ENCODE results near the gene IGHMBP2.

IGHMBP2 gene

DNA sequence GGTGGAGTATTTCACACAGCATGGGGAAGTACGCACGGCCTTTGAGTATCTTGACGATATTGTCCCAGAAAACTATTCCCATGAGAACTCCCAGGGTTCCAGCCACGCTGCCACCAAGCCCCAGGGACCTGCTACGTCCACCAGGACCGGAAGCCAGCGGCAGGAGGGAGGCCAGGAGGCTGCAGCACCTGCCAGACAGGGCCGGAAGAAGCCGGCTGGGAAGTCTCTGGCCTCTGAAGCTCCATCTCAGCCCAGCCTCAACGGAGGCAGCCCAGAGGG lies 32.6 kb downstream of the IGHMBP2 start:
- no peak overlapping the region for H3K23ac ChIP-seq (ENCODE audit: low read length)
- no peaks in the 10 kb centered on the region for H3K27me3 ChIP-seq (ENCODE audit: insufficient read depth, low read length)

DNA sequence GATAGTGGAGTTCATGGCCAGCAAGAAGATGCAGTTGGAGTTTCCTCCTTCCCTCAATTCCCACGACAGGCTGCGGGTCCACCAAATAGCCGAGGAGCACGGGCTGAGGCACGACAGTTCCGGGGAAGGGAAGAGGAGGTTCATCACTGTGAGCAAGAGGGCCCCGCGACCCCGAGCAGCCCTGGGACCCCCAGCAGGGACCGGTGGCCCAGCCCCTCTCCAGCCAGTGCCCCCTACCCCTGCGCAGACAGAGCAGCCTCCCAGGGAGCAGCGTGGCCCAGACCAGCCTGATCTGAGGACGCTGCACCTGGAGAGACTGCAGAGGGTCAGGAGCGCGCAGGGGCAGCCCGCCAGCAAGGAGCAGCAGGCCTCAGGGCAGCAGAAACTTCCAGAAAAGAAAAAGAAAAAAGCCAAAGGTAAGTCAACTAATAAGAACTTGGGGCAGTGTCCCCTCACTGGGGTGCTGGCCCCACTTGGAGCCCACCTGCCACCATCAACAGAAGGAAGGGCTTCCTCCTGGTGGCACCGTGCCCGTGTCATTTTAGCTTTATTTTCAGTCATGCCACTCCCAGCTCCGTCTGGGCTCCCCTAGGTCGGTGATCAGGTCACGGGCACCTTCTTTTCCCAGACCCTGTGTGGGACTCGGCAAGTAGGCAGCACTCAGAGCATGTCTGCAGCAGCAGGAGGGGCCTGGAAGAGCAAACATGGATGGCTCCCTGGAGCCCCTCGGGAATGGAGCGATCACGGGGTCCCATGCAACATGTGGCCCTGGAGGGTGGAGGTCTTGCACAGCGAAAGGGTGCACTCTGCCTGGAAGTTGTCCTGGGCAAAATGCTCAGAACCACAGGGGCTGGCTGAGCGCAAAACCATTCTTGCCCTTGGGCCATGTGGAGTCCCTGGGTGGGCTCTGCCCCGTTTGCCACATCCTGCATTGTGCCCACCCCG lies 33.3 kb downstream of the IGHMBP2 start:
- Histone ChIP-seq H3K14ac (ENCODE audit: low read length) (no peak overlapping the region), H3K4me2 (ENCODE audit: low read length) (no peak overlapping the region), H3K27me3 (ENCODE audit: insufficient read depth, low read length) (no peaks in the 10 kb centered on the region)

More for the DNA sequence above, 32.6 kb downstream of the IGHMBP2 start:
- Histone ChIP-seq H2BK12ac (ENCODE audit: low read length) (no peak overlapping the region), H3K9ac (ENCODE audit: low read length) (no peak overlapping the region), H2AFZ (ENCODE audit: insufficient read depth, low read length, poor library complexity) (no peak overlapping the region), H3K4me3 (ENCODE audit: low read depth, low read length) (no peak overlapping the region), H3K4me2 (ENCODE audit: low read length) (no peak overlapping the region), H3K14ac (ENCODE audit: low read length) (no peak overlapping the region), H3K79me2 (ENCODE audit: control insufficient read depth, insufficient read depth, low read length, poor library complexity) (no peaks in the 10 kb centered on the region), H3K4ac (ENCODE audit: low read depth, low read length) (no peak overlapping the region), H2BK120ac (ENCODE audit: insufficient read depth, low read length, poor library complexity) (no peak overlapping the region), H3K79me1 (ENCODE audit: low read length) (no peaks in the 10 kb centered on the region), H2AK5ac (ENCODE audit: low read length) (no peak overlapping the region), H2BK5ac (ENCODE audit: low read depth, low read length, poor library complexity) (no peak overlapping the region), H4K91ac (ENCODE audit: low read depth, low read length) (no peak overlapping the region), H3K4me1 (ENCODE audit: control insufficient read depth in 1 of 2, insufficient read depth in 2 of 2, low read length in 2 of 2) (no peaks in the 10 kb centered on the region), H3K36me3 (ENCODE audit: control insufficient read depth in 1 of 2, insufficient read depth in 2 of 2, low read length in 2 of 2) (peaks cover 63 to 74% of the 10 kb centered on the region in 2 experiments), H3K27ac (ENCODE audit: low read depth, low read length) (no peak overlapping the region), H4K8ac (ENCODE audit: low read depth, low read length) (no peak overlapping the region), H3K18ac (ENCODE audit: low read length) (no peak overlapping the region), H3K9me3 (ENCODE audit: insufficient read depth, low read depth, low read length) (peaks cover 4% of the 10 kb centered on the region), H4K12ac (ENCODE audit: low read depth, low read length) (no peak overlapping the region)
- no peak for DNase-seq
- WGBS (ENCODE audit: extremely low coverage, insufficient coverage, insufficient read length): no CpG with 5 or more reads among the region's 10 CpGs

GRCh38 chr11:68938088-68938487 lies 34.4 kb downstream of the IGHMBP2 start:
- Histone ChIP-seq H3K27ac (ENCODE audit: low read depth, low read length) (no peak overlapping the region), H3K18ac (ENCODE audit: low read length) (no peak overlapping the region), H3K4me3 (ENCODE audit: low read depth, low read length) (no peak overlapping the region), H2BK5ac (ENCODE audit: low read depth, low read length, poor library complexity) (no peak overlapping the region), H4K8ac (ENCODE audit: low read depth, low read length) (no peak overlapping the region), H3K4me2 (ENCODE audit: low read length) (no peak overlapping the region), H2AK5ac (ENCODE audit: low read length) (no peak overlapping the region), H3K9me3 (ENCODE audit: insufficient read depth, low read depth, low read length) (peaks cover 4% of the 10 kb centered on the region), H3K27me3 (ENCODE audit: insufficient read depth, low read length) (no peaks in the 10 kb centered on the region), H3K36me3 (ENCODE audit: control insufficient read depth in 1 of 2, insufficient read depth in 2 of 2, low read length in 2 of 2) (peaks cover 60 to 68% of the 10 kb centered on the region in 2 experiments), H3K9ac (ENCODE audit: low read length) (no peak overlapping the region), H2BK12ac (ENCODE audit: low read length) (no peak overlapping the region), H3K79me1 (ENCODE audit: low read length) (no peaks in the 10 kb centered on the region), H2BK120ac (ENCODE audit: insufficient read depth, low read length, poor library complexity) (no peak overlapping the region), H3K23ac (ENCODE audit: low read length) (no peak overlapping the region), H3K14ac (ENCODE audit: low read length) (no peak overlapping the region), H4K12ac (ENCODE audit: low read depth, low read length) (no peak overlapping the region), H4K91ac (ENCODE audit: low read depth, low read length) (no peak overlapping the region), H3K4ac (ENCODE audit: low read depth, low read length) (no peak overlapping the region), H2AFZ (ENCODE audit: insufficient read depth, low read length, poor library complexity) (no peak overlapping the region), H3K4me1 (ENCODE audit: control insufficient read depth in 1 of 2, insufficient read depth in 2 of 2, low read length in 2 of 2) (no peaks in the 10 kb centered on the region), H3K79me2 (ENCODE audit: control insufficient read depth, insufficient read depth, low read length, poor library complexity) (no peaks in the 10 kb centered on the region)
- no peak for DNase-seq
- WGBS (ENCODE audit: extremely low coverage, insufficient coverage, insufficient read length): no CpG with 5 or more reads among the region's 18 CpGs

More for the DNA sequence above, 33.3 kb downstream of the IGHMBP2 start:
- Histone ChIP-seq H4K91ac (ENCODE audit: low read depth, low read length) (no peak overlapping the region), H3K23ac (ENCODE audit: low read length) (no peak overlapping the region), H3K18ac (ENCODE audit: low read length) (no peak overlapping the region), H3K9me3 (ENCODE audit: insufficient read depth, low read depth, low read length) (peaks cover 4% of the 10 kb centered on the region), H4K12ac (ENCODE audit: low read depth, low read length) (no peak overlapping the region), H3K4me1 (ENCODE audit: control insufficient read depth in 1 of 2, insufficient read depth in 2 of 2, low read length in 2 of 2) (no peaks in the 10 kb centered on the region), H2BK12ac (ENCODE audit: low read length) (no peak overlapping the region), H2BK5ac (ENCODE audit: low read depth, low read length, poor library complexity) (no peak overlapping the region), H2BK120ac (ENCODE audit: insufficient read depth, low read length, poor library complexity) (no peak overlapping the region), H3K9ac (ENCODE audit: low read length) (no peak overlapping the region), H3K27ac (ENCODE audit: low read depth, low read length) (no peak overlapping the region), H3K79me1 (ENCODE audit: low read length) (no peaks in the 10 kb centered on the region), H3K4me3 (ENCODE audit: low read depth, low read length) (no peak overlapping the region), H3K79me2 (ENCODE audit: control insufficient read depth, insufficient read depth, low read length, poor library complexity) (no peaks in the 10 kb centered on the region), H3K36me3 (ENCODE audit: control insufficient read depth in 1 of 2, insufficient read depth in 2 of 2, low read length in 2 of 2) (peaks cover 63 to 72% of the 10 kb centered on the region in 2 experiments), H2AFZ (ENCODE audit: insufficient read depth, low read length, poor library complexity) (no peak overlapping the region), H4K8ac (ENCODE audit: low read depth, low read length) (no peak overlapping the region), H3K4ac (ENCODE audit: low read depth, low read length) (no peak overlapping the region), H2AK5ac (ENCODE audit: low read length) (no peak overlapping the region)
- no peak for DNase-seq
- WGBS (ENCODE audit: extremely low coverage, insufficient coverage, insufficient read length): no CpG with 5 or more reads among the region's 29 CpGs

DNA sequence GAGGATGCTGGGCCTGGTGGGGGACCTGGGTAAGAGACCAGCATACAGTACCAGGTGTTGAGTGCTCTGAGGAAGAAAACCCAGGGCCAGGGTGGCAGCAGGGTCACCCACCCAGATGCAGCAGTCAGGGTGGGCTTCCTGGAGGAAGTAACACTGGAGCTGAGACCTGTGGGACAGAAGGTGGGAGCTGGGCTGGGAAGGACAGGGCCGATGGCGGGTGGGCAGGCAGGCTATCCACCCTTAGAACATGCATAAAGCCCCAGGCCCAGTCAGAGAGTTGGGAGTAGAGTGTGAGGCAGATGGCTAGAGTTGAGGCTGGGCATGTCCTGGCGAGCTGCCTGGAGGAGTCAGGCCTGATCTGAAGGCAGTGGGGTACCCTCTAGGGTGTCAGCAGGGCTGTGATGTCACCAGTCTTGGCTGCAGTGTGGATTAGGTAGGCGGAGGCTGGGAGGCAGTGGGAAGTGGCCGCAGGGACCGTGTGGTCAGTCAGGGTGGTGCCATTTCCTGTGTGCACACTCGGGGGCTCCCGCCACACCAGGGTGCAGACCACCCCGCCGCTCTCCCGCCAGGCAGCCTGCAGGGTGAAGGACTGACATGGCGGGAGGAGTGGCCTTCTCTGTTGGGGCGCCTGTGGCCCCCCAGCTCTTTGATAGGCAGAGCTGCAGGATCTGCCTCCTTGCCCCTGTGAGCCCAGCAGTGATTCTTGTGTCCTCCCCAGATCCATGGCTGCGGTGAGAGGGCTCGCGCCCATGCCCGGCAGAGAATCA lies 35.3 kb downstream of the IGHMBP2 start:
- H3K4me2 ChIP-seq (ENCODE audit: low read length): no peak overlapping the region
- peak overlapping the region; percentile 14 for H3K4me3 ChIP-seq (ENCODE audit: low read depth, low read length)
- DNase-seq: no peak
- no peak overlapping the region for H3K23ac ChIP-seq (ENCODE audit: low read length)
- H3K79me1 ChIP-seq (ENCODE audit: low read length): no peaks in the 10 kb centered on the region
- no CpG with 5 or more reads among the region's 17 CpGs for WGBS (ENCODE audit: extremely low coverage, insufficient coverage, insufficient read length)
- H4K91ac ChIP-seq (ENCODE audit: low read depth, low read length): no peak overlapping the region
- no peaks in the 10 kb centered on the region for H3K4me1 ChIP-seq (ENCODE audit: control insufficient read depth in 1 of 2, insufficient read depth in 2 of 2, low read length in 2 of 2)
- no peak overlapping the region for H2BK120ac ChIP-seq (ENCODE audit: insufficient read depth, low read length, poor library complexity)
- H3K4ac ChIP-seq (ENCODE audit: low read depth, low read length): no peak overlapping the region
- H3K79me2 ChIP-seq (ENCODE audit: control insufficient read depth, insufficient read depth, low read length, poor library complexity): no peaks in the 10 kb centered on the region
- H4K8ac ChIP-seq (ENCODE audit: low read depth, low read length): no peak overlapping the region
- no peak overlapping the region for H2BK12ac ChIP-seq (ENCODE audit: low read length)
- no peak overlapping the region for H3K27ac ChIP-seq (ENCODE audit: low read depth, low read length)
- H3K9ac ChIP-seq (ENCODE audit: low read length): no peak overlapping the region
- H3K9me3 ChIP-seq (ENCODE audit: insufficient read depth, low read depth, low read length): peaks cover 4% of the 10 kb centered on the region
- H2AFZ ChIP-seq (ENCODE audit: insufficient read depth, low read length, poor library complexity): no peak overlapping the region
- no peak overlapping the region for H3K18ac ChIP-seq (ENCODE audit: low read length)
- no peak overlapping the region for H3K14ac ChIP-seq (ENCODE audit: low read length)
- peaks cover 56 to 62% of the 10 kb centered on the region in 2 experiments for H3K36me3 ChIP-seq (ENCODE audit: control insufficient read depth in 1 of 2, insufficient read depth in 2 of 2, low read length in 2 of 2)
- H4K12ac ChIP-seq (ENCODE audit: low read depth, low read length): no peak overlapping the region
- no peak overlapping the region for H2AK5ac ChIP-seq (ENCODE audit: low read length)
- H2BK5ac ChIP-seq (ENCODE audit: low read depth, low read length, poor library complexity): no peak overlapping the region
- H3K27me3 ChIP-seq (ENCODE audit: insufficient read depth, low read length): no peaks in the 10 kb centered on the region
